K562 (cell line): ENCODE measurements around the gene EMD. TPM values are rescaled to one million over a fixed set of nuclear protein-coding genes. Genes with fewer than 3 reads are reported as not detected.

ENCODE experiments used
- BMI1 ChIP-seq: fragments of 150-350 bp; IDR thresholded peaks from 2 replicates; pipeline ENCODE4 v1.6.1; 2014; ENCODE audit warnings: low read length
- CTBP1 ChIP-seq: fragments of 450-650 bp; IDR thresholded peaks from 2 replicates; pipeline ENCODE4 v1.6.1; 2016; ENCODE audit warnings: borderline replicate concordance
- ILK ChIP-seq: fragments of 450-650 bp; IDR thresholded peaks from 2 replicates; pipeline ENCODE4 v1.6.1; 2016; ENCODE audit warnings: missing genetic modification characterization, low read depth, mild to moderate bottlenecking, missing compliant biosample characterization, moderate library complexity, borderline replicate concordance
- KAT7 ChIP-seq: sonication (generic); formaldehyde crosslinking; IDR thresholded peaks from 2 replicates; pipeline ENCODE4 v1.8.0; 2022; ENCODE audit warnings: missing genetic modification reagents, mild to moderate bottlenecking, borderline replicate concordance
- MYC ChIP-seq, 2 experiments: fragments of 250-450 bp in 1 of 2; sonication (Bioruptor Pico) in 1 of 2; IDR thresholded peaks; 2 replicates each; pipeline versions ENCODE4 v1.5.1 to v1.6.1; 2012 to 2021; ENCODE audit warnings: low read depth in 2 of 2, borderline replicate concordance in 1 of 2, improper control_type of control experiment in 1 of 2, low read length in 1 of 2, mild to moderate bottlenecking in 1 of 2, moderate library complexity in 1 of 2
- NR3C1 ChIP-seq: sonication (generic); formaldehyde crosslinking; IDR thresholded peaks from 2 replicates; pipeline ENCODE4 v1.8.1; 2022; ENCODE audit warnings: missing genetic modification reagents
- NRF1 ChIP-seq, 2 experiments: fragments of 450-650 bp; IDR thresholded peaks in 1 of 2; conservative IDR thresholded peaks in 1 of 2; 2 replicates each; pipeline ENCODE4 v1.6.1; 2014; ENCODE audit warnings: mild to moderate bottlenecking in 2 of 2
- POLR2A ChIP-seq: fragments of 450-650 bp; conservative IDR thresholded peaks from 2 replicates; pipeline ENCODE4 v1.6.1; 2016
- POLR2AphosphoS5 ChIP-seq: IDR thresholded peaks from 2 replicates; pipeline ENCODE4 v1.6.1; 2011; ENCODE audit warnings: mild to moderate bottlenecking, low read depth, low read length, moderate library complexity; ENCODE audit not compliant: control insufficient read depth, insufficient read depth
- TAF1 ChIP-seq: IDR thresholded peaks from 2 replicates; pipeline ENCODE4 v1.6.1; 2011; ENCODE audit warnings: mild to moderate bottlenecking, low read length, moderate library complexity; ENCODE audit not compliant: insufficient read depth, control insufficient read depth, severe bottlenecking; ENCODE audit errors: extremely low read depth
- ZNF41 ChIP-seq: fragments of 250-450 bp; sonication (Bioruptor Pico); conservative IDR thresholded peaks from 2 replicates; pipeline ENCODE4 v1.4.0; 2020; ENCODE audit warnings: mild to moderate bottlenecking
- polyA plus RNA-seq, 8 experiments: library from polyadenylated mRNA; depleted of rRNA in 4 of 8; stranded (reverse) in 5 of 8; unstranded in 3 of 8; fragments of >200 nt; fragmentation: Nextera tagmentation in 2 of 8; fragmentation: Illumina TruSeq in 1 of 8; extraction: Ambion mirVana in 2 of 8; extraction: Trizol in 1 of 8; gene quantifications; 2 replicates each; pipeline versions ENCODE4 v1.2.1 to v1.2.3, GENCODE V29; 2011 to 2014; ENCODE audit warnings: inconsistent platforms in 1 of 8, missing spikeins in 1 of 8
- total RNA-seq, 7 experiments: library from RNA; depleted of rRNA in 6 of 7; stranded (reverse); fragments of >200 nt in 6 of 7; fragmentation: Illumina TruSeq in 2 of 7; extraction: Trizol in 2 of 7; gene quantifications; 2 replicates each; pipeline versions ENCODE4 v1.2.1 to v1.2.3, GENCODE V29; 2011 to 2021; ENCODE audit warnings: low replicate concordance in 1 of 7
- TF ChIP-seq, protein P1 (sequence below), 3 experiments: fragments of 200-800 bp in 1 of 3; sonication (Bioruptor generic) in 1 of 3; sonication (generic) in 1 of 3; formaldehyde crosslinking in 1 of 3; IDR thresholded peaks; 2 replicates each; pipeline versions ENCODE4 v1.6.1 to v1.8.0; 2016 to 2022; ENCODE audit warnings: mild to moderate bottlenecking in 2 of 3, missing compliant biosample characterization in 2 of 3, missing genetic modification characterization in 2 of 3, missing genetic modification reagents in 1 of 3
- TF ChIP-seq, protein P2 (sequence below): sonication (generic); formaldehyde crosslinking; IDR thresholded peaks from 2 replicates; pipeline ENCODE4 v1.8.0; 2022; ENCODE audit warnings: missing genetic modification reagents, mild to moderate bottlenecking, moderate library complexity, borderline replicate concordance
- TF ChIP-seq, protein P3 (sequence below), 2 experiments: fragments of 200-800 bp in 1 of 2; sonication (Bioruptor generic) in 1 of 2; sonication (generic) in 1 of 2; formaldehyde crosslinking in 1 of 2; IDR thresholded peaks in 1 of 2; conservative IDR thresholded peaks in 1 of 2; 2 replicates each; pipeline versions ENCODE4 v1.5.0 to v1.6.1; 2016 to 2020; ENCODE audit warnings: missing compliant biosample characterization in 1 of 2, missing genetic modification characterization in 1 of 2, missing genetic modification reagents in 1 of 2
- TF ChIP-seq, protein P4 (sequence below): fragments of 450-650 bp; IDR thresholded peaks from 2 replicates; pipeline ENCODE4 v1.6.1; 2017; ENCODE audit warnings: antibody characterized with exemption, mild to moderate bottlenecking

Gene EMD
- total and polyA plus RNA-seq, 9 of the 15 experiments (the other 6 are each of a cell fraction or from before 2014, with no cell fraction given): 2.3 to 206 (median 61.9) TPM

DNA sequence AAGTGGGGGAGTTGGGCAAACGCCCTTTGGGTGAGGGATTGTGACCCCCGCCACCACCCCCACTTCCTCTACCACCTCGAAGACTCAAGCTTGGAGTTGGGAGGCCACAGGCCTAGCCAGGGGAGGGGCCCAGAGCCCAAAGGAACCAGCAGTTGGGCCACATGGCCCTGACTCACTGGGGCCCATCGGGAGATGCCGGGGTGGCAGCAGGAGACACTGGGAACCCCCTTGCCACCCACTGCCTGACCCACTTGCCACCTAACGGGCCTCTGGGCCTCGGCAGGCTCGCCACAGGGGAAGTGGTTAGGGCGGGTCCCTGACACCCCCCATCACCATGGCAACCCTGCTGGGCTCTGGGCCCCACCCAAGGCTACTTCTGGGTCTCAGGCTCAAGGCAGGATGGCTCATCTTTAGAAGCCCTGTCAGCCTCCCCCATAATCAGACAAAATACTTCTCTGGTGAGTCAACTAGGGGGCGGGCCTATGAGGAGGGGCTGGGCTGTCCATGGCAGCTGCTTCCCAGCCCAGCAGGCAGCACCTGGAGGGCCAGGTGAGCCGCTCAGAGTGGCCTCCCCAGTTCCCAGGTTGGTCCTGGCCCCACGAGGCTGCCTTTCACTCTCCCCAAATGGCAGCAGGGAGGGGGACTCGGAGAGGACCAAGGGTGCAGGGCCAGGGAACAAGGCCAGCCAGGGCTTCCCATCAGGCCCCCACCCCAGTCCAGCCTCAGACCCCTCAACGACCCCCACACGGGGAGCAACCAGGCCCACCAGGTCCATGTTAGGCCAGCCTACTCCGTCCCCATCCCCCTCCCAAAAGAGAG, 10.3 kb upstream of the EMD start (continued):
- TF ChIP-seq, protein P1, sequence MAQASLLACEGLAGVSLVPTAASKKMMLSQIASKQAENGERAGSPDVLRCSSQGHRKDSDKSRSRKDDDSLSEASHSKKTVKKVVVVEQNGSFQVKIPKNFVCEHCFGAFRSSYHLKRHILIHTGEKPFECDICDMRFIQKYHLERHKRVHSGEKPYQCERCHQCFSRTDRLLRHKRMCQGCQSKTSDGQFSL (CRISPR knock-in tag; IDR thresholded peaks at IDR 0.05): peak; percentile 82
- TF ChIP-seq, protein P1 (tag; IDR thresholded peaks at IDR 0.05): peak in 1 of 2 experiments; percentile 10; a peak in 1 of 4 replicates
- TF ChIP-seq CTBP1: peak; percentile 95
- TF ChIP-seq KAT7: peak; percentile 9; the same call in 1 of the 2 replicates
- peak; percentile 74 for TF ChIP-seq BMI1
- peak; percentile 65; the same call in 1 of the 2 replicates for TF ChIP-seq POLR2AphosphoS5
- peak; percentile 37; the same call in 1 of the 2 replicates for TF ChIP-seq MYC (IDR thresholded peaks at IDR 0.05; ENCODE audit: low read depth, low read length)
- TF ChIP-seq MYC (CRISPR knock-in tag; IDR thresholded peaks at IDR 0.05; ENCODE audit: borderline replicate concordance, low read depth): no peak
- peak; percentile 31 for TF ChIP-seq TAF1
- TF ChIP-seq, protein P2, sequence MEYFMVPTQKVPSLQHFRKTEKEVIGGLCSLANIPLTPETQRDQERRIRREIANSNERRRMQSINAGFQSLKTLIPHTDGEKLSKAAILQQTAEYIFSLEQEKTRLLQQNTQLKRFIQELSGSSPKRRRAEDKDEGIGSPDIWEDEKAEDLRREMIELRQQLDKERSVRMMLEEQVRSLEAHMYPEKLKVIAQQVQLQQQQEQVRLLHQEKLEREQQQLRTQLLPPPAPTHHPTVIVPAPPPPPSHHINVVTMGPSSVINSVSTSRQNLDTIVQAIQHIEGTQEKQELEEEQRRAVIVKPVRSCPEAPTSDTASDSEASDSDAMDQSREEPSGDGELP (CRISPR knock-in tag): peak; percentile 90
- TF ChIP-seq ILK (tag): no peak
- TF ChIP-seq POLR2A: peak; percentile 59
- TF ChIP-seq, protein P3, sequence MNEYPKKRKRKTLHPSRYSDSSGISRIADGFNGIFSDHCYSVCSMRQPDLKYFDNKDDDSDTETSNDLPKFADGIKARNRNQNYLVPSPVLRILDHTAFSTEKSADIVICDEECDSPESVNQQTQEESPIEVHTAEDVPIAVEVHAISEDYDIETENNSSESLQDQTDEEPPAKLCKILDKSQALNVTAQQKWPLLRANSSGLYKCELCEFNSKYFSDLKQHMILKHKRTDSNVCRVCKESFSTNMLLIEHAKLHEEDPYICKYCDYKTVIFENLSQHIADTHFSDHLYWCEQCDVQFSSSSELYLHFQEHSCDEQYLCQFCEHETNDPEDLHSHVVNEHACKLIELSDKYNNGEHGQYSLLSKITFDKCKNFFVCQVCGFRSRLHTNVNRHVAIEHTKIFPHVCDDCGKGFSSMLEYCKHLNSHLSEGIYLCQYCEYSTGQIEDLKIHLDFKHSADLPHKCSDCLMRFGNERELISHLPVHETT (CRISPR knock-in tag; conservative IDR thresholded peaks at IDR 0.05 in 1 of 2, IDR thresholded peaks at IDR 0.05 in 1 of 2): peak in 1 of 2 experiments; percentile 53; a peak in 1 of 4 replicates
- TF ChIP-seq, protein P4, sequence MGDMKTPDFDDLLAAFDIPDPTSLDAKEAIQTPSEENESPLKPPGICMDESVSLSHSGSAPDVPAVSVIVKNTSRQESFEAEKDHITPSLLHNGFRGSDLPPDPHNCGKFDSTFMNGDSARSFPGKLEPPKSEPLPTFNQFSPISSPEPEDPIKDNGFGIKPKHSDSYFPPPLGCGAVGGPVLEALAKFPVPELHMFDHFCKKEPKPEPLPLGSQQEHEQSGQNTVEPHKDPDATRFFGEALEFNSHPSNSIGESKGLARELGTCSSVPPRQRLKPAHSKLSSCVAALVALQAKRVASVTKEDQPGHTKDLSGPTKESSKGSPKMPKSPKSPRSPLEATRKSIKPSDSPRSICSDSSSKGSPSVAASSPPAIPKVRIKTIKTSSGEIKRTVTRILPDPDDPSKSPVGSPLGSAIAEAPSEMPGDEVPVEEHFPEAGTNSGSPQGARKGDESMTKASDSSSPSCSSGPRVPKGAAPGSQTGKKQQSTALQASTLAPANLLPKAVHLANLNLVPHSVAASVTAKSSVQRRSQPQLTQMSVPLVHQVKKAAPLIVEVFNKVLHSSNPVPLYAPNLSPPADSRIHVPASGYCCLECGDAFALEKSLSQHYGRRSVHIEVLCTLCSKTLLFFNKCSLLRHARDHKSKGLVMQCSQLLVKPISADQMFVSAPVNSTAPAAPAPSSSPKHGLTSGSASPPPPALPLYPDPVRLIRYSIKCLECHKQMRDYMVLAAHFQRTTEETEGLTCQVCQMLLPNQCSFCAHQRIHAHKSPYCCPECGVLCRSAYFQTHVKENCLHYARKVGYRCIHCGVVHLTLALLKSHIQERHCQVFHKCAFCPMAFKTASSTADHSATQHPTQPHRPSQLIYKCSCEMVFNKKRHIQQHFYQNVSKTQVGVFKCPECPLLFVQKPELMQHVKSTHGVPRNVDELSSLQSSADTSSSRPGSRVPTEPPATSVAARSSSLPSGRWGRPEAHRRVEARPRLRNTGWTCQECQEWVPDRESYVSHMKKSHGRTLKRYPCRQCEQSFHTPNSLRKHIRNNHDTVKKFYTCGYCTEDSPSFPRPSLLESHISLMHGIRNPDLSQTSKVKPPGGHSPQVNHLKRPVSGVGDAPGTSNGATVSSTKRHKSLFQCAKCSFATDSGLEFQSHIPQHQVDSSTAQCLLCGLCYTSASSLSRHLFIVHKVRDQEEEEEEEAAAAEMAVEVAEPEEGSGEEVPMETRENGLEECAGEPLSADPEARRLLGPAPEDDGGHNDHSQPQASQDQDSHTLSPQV: peak; percentile 65; the same call in 1 of the 2 replicates
- no peak for TF ChIP-seq NR3C1 (CRISPR knock-in tag)
- no peak for TF ChIP-seq ZNF41 (CRISPR knock-in tag)
- TF ChIP-seq NRF1 (conservative IDR thresholded peaks at IDR 0.05 in 1 of 2, IDR thresholded peaks at IDR 0.05 in 1 of 2): 0 out of 4 replicates have a peak, but pooled peaks of 1 of the 2 experiments have one; percentile 25
